Measurements from ENCODE around the gene TAF3.

TAF3 gene

GRCh38 chr10:8059191-8059936, 241.1 kb downstream of the TAF3 start:
- Histone ChIP-seq H3K4me1 (ENCODE audit: control extremely low read depth in 1 of 4, control insufficient read depth in 4 of 4, insufficient read depth in 4 of 4, low read length in 3 of 4) (peaks cover 18 to 93% (median 74%) of the 10 kb centered on the region in 4 experiments), H3K4me3 (ENCODE audit: control insufficient read depth in 1 of 7, extremely low read depth in 1 of 7, insufficient read depth in 4 of 7, low read depth in 2 of 7, low read length in 6 of 7) (peak overlapping the region in 3 of 7 experiments; percentile 49 to 71 (median 60)), H3K9me3 (ENCODE audit: control extremely low read depth in 1 of 5, control insufficient read depth in 4 of 5, insufficient read depth in 2 of 5, low read depth in 1 of 5, low read length in 4 of 5) (no peaks in the 10 kb centered on the region), H3K27me3 (replicated peaks in 2 of 5; ENCODE audit: control insufficient read depth in 4 of 5, insufficient read depth in 5 of 5, low read length in 4 of 5) (peaks cover 0 to 14% (median 3%) of the 10 kb centered on the region in 5 experiments), H3K27ac (ENCODE audit: insufficient read depth in 1 of 2, low read depth in 1 of 2, low read length in 2 of 2, poor library complexity in 1 of 2, severe bottlenecking in 2 of 2) (no peak overlapping the region), H3K36me3 (ENCODE audit: control insufficient read depth in 4 of 4, insufficient read depth in 4 of 4, low read length in 3 of 4) (peaks cover 0 to 7% (median 0%) of the 10 kb centered on the region in 4 experiments)
- 55% methylated on average over 15 of the region's 16 CpGs for WGBS (ENCODE audit: insufficient coverage)
- DNase-seq, result peak in 1 of 3 donors; percentile 16
- CTCF ChIA-PET, result interaction anchor here (0.9 to 1.9 kb wide), 9 partner anchors 10 to 1150 kb away, joined by 3 to 6 read pairs (median 4); no protein-coding TSS in a partner anchor
- POLR2A ChIA-PET, result interaction anchor here (0.8 kb wide), 1 partner anchor 22 kb away, joined by 3 read pairs; no protein-coding TSS in a partner anchor

- peaks cover 18 to 95% (median 69%) of the 10 kb centered on the region in 4 experiments for H3K4me1 ChIP-seq (ENCODE audit: control extremely low read depth in 1 of 4, control insufficient read depth in 4 of 4, insufficient read depth in 4 of 4, low read length in 3 of 4)
- peak overlapping the region in 6 of 7 experiments; percentile 34 to 71 (median 49) for H3K4me3 ChIP-seq (ENCODE audit: control insufficient read depth in 1 of 7, extremely low read depth in 1 of 7, insufficient read depth in 4 of 7, low read depth in 2 of 7, low read length in 6 of 7)
- H3K9me3 ChIP-seq (ENCODE audit: control extremely low read depth in 1 of 5, control insufficient read depth in 4 of 5, insufficient read depth in 2 of 5, low read depth in 1 of 5, low read length in 4 of 5), result no peaks in the 10 kb centered on the region
- peak; percentile 69 to 83 (median 78) for DNase-seq
- WGBS (ENCODE audit: insufficient coverage), result 1% methylated on average over 7 of the region's 15 CpGs
- H3K27me3 ChIP-seq (replicated peaks in 2 of 5; ENCODE audit: control insufficient read depth in 4 of 5, insufficient read depth in 5 of 5, low read length in 4 of 5), result peaks cover 0 to 7% (median 3%) of the 10 kb centered on the region in 5 experiments
- peak overlapping the region; percentile 50 to 72 for H3K27ac ChIP-seq (ENCODE audit: insufficient read depth in 1 of 2, low read depth in 1 of 2, low read length in 2 of 2, poor library complexity in 1 of 2, severe bottlenecking in 2 of 2)
- ChIA-PET CTCF (interaction anchor here (0.9 to 1.9 kb wide), 11 partner anchors 9 to 1149 kb away, joined by 3 to 6 read pairs (median 4); no protein-coding TSS in a partner anchor), POLR2A (interaction anchor here (0.8 kb wide), 1 partner anchor 23 kb away, joined by 3 read pairs; no protein-coding TSS in a partner anchor)
- peaks cover 0 to 11% (median 0%) of the 10 kb centered on the region in 4 experiments for H3K36me3 ChIP-seq (ENCODE audit: control insufficient read depth in 4 of 4, insufficient read depth in 4 of 4, low read length in 3 of 4)
These were observed 241.9 kb downstream of the TAF3 start for GRCh38 chr10:8060010-8060703.

GRCh38 chr10:8060704-8061121, 242.4 kb downstream of the TAF3 start:
- no peaks in the 10 kb centered on the region for H3K9me3 ChIP-seq (ENCODE audit: control extremely low read depth in 1 of 5, control insufficient read depth in 4 of 5, insufficient read depth in 2 of 5, low read depth in 1 of 5, low read length in 4 of 5)
- peak overlapping the region; percentile 50 to 72 for H3K27ac ChIP-seq (ENCODE audit: insufficient read depth in 1 of 2, low read depth in 1 of 2, low read length in 2 of 2, poor library complexity in 1 of 2, severe bottlenecking in 2 of 2)
- WGBS (ENCODE audit: insufficient coverage), result 5% methylated on average over 3 of the region's 10 CpGs
- POLR2A ChIA-PET, result interaction anchor here (0.8 kb wide), 1 partner anchor 23 kb away, joined by 3 read pairs; no protein-coding TSS in a partner anchor
- H3K4me3 ChIP-seq (ENCODE audit: control insufficient read depth in 1 of 7, extremely low read depth in 1 of 7, insufficient read depth in 4 of 7, low read depth in 2 of 7, low read length in 6 of 7), result peak overlapping the region in 6 of 7 experiments; percentile 24 to 71 (median 49)
- DNase-seq, result no peak
- peaks cover 0 to 3% (median under 1%) of the 10 kb centered on the region in 5 experiments for H3K27me3 ChIP-seq (replicated peaks in 2 of 5; ENCODE audit: control insufficient read depth in 4 of 5, insufficient read depth in 5 of 5, low read length in 4 of 5)
- H3K4me1 ChIP-seq (ENCODE audit: control extremely low read depth in 1 of 4, control insufficient read depth in 4 of 4, insufficient read depth in 4 of 4, low read length in 3 of 4), result peaks cover 18 to 95% (median 65%) of the 10 kb centered on the region in 4 experiments
- CTCF ChIA-PET, result interaction anchor here (0.9 to 1.9 kb wide), 10 partner anchors 8 to 1149 kb away, joined by 3 to 6 read pairs (median 3); no protein-coding TSS in a partner anchor
- H3K36me3 ChIP-seq (ENCODE audit: control insufficient read depth in 4 of 4, insufficient read depth in 4 of 4, low read length in 3 of 4), result peaks cover 0 to 11% (median 0%) of the 10 kb centered on the region in 4 experiments

GRCh38 chr10:8061274-8062211, 243.2 kb downstream of the TAF3 start:
- Histone ChIP-seq H3K36me3 (ENCODE audit: control insufficient read depth in 4 of 4, insufficient read depth in 4 of 4, low read length in 3 of 4) (peaks cover 0 to 11% (median 0%) of the 10 kb centered on the region in 4 experiments), H3K4me1 (ENCODE audit: control extremely low read depth in 1 of 4, control insufficient read depth in 4 of 4, insufficient read depth in 4 of 4, low read length in 3 of 4) (peaks cover 24 to 96% (median 63%) of the 10 kb centered on the region in 4 experiments), H3K4me3 (ENCODE audit: control insufficient read depth in 1 of 7, extremely low read depth in 1 of 7, insufficient read depth in 4 of 7, low read depth in 2 of 7, low read length in 6 of 7) (peak overlapping the region in 3 of 7 experiments; percentile 49 to 71 (median 60)), H3K27ac (ENCODE audit: insufficient read depth in 1 of 2, low read depth in 1 of 2, low read length in 2 of 2, poor library complexity in 1 of 2, severe bottlenecking in 2 of 2) (no peak overlapping the region), H3K27me3 (replicated peaks in 2 of 5; ENCODE audit: control insufficient read depth in 4 of 5, insufficient read depth in 5 of 5, low read length in 4 of 5) (no peaks in the 10 kb centered on the region), H3K9me3 (ENCODE audit: control extremely low read depth in 1 of 5, control insufficient read depth in 4 of 5, insufficient read depth in 2 of 5, low read depth in 1 of 5, low read length in 4 of 5) (no peaks in the 10 kb centered on the region)
- ChIA-PET POLR2A (no interaction called here), CTCF (interaction anchor here (1.1 to 1.9 kb wide), 5 partner anchors 7 to 383 kb away, joined by 3 to 6 read pairs (median 3); no protein-coding TSS in a partner anchor)
- 67% methylated on average over 7 of the region's 17 CpGs for WGBS (ENCODE audit: insufficient coverage)
- peak in 1 of 3 donors; percentile 28 for DNase-seq

- Histone ChIP-seq H3K27ac (ENCODE audit: insufficient read depth in 1 of 2, low read depth in 1 of 2, low read length in 2 of 2, poor library complexity in 1 of 2, severe bottlenecking in 2 of 2) (no peak overlapping the region), H3K9me3 (ENCODE audit: control extremely low read depth in 1 of 5, control insufficient read depth in 4 of 5, insufficient read depth in 2 of 5, low read depth in 1 of 5, low read length in 4 of 5) (no peaks in the 10 kb centered on the region), H3K36me3 (ENCODE audit: control insufficient read depth in 4 of 4, insufficient read depth in 4 of 4, low read length in 3 of 4) (peaks cover 0 to 11% (median 0%) of the 10 kb centered on the region in 4 experiments), H3K4me3 (ENCODE audit: control insufficient read depth in 1 of 7, extremely low read depth in 1 of 7, insufficient read depth in 4 of 7, low read depth in 2 of 7, low read length in 6 of 7) (no peak overlapping the region), H3K4me1 (ENCODE audit: control extremely low read depth in 1 of 4, control insufficient read depth in 4 of 4, insufficient read depth in 4 of 4, low read length in 3 of 4) (peaks cover 17 to 88% (median 52%) of the 10 kb centered on the region in 4 experiments), H3K27me3 (replicated peaks in 2 of 5; ENCODE audit: control insufficient read depth in 4 of 5, insufficient read depth in 5 of 5, low read length in 4 of 5) (no peaks in the 10 kb centered on the region)
- 96% methylated on average over 12 of the region's 15 CpGs for WGBS (ENCODE audit: insufficient coverage)
- DNase-seq, result no peak
- ChIA-PET CTCF (interaction anchor here (0.7 kb wide), 1 partner anchor 12 kb away, joined by 3 read pairs; no protein-coding TSS in a partner anchor), POLR2A (no interaction called here)
These were observed 245.0 kb downstream of the TAF3 start for GRCh38 chr10:8063128-8063908.
